Body of pancreas (tissue), 4 donors: ENCODE data around the gene GOLGA8T.
"Not testable (repeated sequence)": the region's sequence is repeated elsewhere in the genome, so short reads cannot be mapped to it uniquely, and the experiment has no call there.

Experiments
- CTCF ChIP-seq, 7 experiments: fragments of 450-650 bp in 4 of 7; fragments of 200-600 bp in 3 of 7; sonication (generic) in 3 of 7; IDR thresholded peaks; one replicate each; pipeline ENCODE4 v1.5.1; 2016 to 2019; ENCODE audit warnings: antibody characterized with exemption in 7 of 7
- POLR2A ChIP-seq, 3 donors: fragments of 450-650 bp; IDR thresholded peaks; one replicate each; pipeline ENCODE4 v1.6.1; 2016; ENCODE audit warnings: antibody characterized with exemption in 3 of 3, mild to moderate bottlenecking in 2 of 3

- not testable (repeated sequence) for TF ChIP-seq CTCF, POLR2A (IDR thresholded peaks at IDR 0.05)
Measured at GRCh38 chr15:30167886-30168285, 33.0 kb downstream of the GOLGA8T start.
